Right renal cortex interstitium (tissue), 3 donors: Measurements from ENCODE around the gene ADIPOR2. TPM values are rescaled to one million over a fixed set of nuclear protein-coding genes. Genes with fewer than 3 reads are reported as not detected.

Experiments
- DNase-seq, 3 donors: peaks; one replicate each; pipeline ENCODE4 v3.0.0-alpha.2; 2013; ENCODE audit warnings: low read depth in 3 of 3, low spot score in 2 of 3
- polyA plus RNA-seq, 3 donors: library from polyadenylated mRNA; unstranded; fragments of 120-200 nt; gene quantifications; one replicate each; pipeline ENCODE4 v1.2.1, GENCODE V29; 2013; ENCODE audit not compliant: insufficient read length in 3 of 3

Gene ADIPOR2
- polyA plus RNA-seq, 3 donors = 49.3 to 52.2 (median 49.5) TPM

DNA sequence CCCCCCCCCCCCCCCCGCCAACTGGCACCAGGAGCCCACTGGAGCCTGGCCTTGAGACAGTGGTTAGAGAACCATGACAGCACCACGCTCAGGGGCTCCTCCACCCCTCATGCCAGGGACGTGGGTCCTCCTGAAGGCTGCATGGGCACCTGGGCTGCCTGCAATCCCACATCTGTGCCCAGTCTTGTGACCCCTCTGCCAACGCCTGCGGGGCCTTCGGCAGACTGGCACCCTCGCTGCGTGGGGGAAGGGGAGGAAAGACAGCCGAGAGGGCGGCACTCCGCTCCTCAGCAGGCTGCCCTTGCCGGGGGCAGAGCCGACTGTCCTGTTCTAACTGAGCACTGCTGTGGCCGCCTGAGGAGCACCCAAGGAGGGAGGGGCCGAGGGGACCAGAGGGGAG is 135.5 kb downstream of the ADIPOR2 start:
- no peak for DNase-seq

DNA sequence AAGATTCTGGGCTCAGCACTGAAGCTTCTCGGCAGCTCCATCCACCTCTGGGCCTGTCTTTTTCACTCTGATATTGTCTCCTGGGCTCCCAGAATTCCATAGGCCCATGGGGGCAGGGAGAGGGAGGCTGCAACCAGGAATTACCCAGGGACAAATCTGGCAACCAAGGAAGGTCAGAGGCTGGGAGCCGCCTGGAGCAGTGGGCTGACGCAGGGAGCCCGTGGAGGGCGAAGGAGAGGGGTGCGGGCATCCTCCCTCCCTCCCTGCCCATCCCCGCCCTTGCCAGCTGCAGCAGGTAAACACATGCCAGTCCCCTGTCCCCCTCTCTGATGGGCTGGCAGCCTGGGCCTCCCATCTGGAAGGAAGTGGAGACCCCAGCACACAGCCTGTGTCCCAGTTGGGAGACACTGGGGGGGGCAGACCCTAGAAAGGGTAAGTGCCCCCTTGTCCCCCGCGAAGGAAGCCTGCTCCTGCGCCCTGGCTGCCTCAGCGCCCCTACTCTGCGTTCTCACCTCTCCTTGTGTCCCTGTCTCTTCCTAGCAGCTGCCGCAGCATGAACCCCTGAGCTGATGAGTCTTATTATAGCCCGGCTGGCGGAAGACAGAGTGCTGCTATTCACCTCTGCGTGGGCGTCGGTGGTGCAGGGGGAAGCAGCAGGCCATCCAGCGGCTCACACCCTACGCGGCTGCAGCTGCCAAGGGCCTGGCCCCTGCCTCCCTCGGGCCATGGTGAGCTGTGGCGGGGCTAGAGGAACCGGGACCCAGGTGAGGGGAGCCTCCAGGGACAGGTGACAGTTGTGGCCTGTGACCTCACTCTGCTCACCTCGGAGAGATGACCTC is 136.2 kb downstream of the ADIPOR2 start:
- no peak for DNase-seq

- no peak for DNase-seq
These were observed 137.2 kb downstream of the ADIPOR2 start for GRCh38 chr12:1827826-1828805.

- no peak for DNase-seq
These were observed 138.0 kb downstream of the ADIPOR2 start for GRCh38 chr12:1828856-1829255.

DNA sequence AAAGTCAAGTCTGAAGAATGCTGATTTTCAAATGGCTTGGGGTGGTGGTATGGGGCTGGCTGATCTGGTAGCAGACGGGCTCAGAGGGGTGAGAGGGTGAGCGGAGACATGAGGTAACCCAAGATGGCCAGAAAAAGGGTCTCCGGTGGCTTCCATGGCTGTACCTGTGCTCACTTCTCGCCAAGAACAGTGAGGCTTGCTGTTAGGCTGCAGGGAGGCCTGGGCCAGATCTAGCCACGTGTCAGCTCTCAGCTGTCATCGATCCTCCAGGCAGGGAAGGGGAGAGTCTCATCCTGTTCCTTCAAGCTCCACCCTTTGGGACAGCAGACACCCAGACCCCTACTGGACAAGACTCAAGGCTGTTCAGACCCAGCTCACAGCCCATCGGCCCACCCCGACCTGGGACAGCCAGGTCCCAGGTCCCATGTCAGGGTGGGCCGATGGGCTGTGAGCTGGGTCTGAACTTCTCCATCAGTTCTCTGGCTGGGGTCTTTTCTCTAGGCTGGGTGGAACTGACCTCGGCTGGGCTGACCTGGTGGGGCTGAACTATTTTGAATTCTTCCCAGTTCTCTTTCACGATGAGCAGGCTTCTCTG is 138.5 kb downstream of the ADIPOR2 start:
- DNase-seq = no peak

DNA sequence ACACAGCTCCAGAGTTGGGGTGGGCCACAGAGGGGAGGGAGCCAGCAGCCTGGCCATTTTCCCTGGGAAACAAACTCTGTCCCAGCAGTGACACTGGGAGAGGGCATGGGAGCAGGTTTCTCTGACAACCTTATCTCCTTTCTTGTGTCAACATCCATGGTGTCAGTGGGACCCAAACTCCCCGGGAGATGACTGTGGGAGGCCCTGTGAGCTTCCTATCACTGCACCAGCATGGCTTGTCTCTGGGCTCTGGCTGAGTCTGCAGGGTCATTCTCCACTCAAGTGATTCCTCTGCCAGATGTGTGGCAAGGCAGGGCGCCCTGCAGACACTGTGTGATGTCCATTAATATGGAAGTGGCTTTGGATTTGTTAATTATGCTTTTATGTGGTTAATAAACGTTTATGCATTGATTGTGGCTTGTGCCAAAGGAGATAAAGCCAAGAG is 139.6 kb downstream of the ADIPOR2 start:
- no peak for DNase-seq

DNA sequence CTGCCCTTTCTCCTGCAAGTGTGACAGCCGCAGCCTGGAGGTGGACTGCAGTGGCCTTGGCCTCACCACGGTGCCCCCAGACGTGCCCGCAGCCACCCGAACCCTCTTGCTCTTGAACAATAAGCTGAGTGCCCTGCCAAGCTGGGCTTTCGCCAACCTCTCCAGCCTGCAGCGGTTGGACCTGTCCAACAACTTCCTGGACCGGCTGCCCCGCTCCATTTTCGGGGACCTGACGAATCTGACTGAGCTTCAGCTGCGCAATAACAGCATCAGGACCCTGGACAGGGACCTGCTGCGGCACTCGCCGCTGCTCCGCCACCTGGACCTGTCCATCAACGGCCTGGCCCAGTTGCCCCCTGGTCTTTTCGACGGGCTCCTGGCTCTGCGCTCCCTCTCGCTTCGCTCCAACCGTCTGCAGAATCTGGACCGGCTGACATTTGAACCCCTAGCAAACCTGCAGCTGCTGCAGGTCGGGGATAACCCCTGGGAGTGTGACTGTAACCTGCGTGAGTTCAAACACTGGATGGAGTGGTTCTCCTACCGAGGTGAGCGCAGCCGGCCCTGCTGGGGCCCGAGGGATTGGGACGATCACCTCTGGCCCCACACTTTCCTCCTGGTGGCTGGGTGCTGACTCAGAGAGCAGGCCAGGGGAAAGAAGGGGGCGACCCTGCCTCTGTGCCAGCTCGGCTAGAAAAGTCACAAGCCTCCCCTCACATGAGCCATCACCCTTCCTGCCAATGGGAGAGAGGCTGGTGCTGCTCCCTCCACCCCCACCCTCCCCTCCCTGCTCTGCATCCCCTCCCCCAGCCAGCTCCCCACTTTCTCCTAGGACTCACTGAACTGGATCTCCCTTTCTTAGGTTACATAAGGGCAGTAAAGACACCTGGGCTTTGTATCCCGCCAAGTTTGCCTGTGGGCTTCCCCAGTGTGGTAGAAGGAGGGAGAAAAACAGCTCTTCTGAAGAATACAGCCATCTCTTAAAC is 140.4 kb downstream of the ADIPOR2 start:
- DNase-seq = peak; percentile 77 to 89 (median 85)

DNA sequence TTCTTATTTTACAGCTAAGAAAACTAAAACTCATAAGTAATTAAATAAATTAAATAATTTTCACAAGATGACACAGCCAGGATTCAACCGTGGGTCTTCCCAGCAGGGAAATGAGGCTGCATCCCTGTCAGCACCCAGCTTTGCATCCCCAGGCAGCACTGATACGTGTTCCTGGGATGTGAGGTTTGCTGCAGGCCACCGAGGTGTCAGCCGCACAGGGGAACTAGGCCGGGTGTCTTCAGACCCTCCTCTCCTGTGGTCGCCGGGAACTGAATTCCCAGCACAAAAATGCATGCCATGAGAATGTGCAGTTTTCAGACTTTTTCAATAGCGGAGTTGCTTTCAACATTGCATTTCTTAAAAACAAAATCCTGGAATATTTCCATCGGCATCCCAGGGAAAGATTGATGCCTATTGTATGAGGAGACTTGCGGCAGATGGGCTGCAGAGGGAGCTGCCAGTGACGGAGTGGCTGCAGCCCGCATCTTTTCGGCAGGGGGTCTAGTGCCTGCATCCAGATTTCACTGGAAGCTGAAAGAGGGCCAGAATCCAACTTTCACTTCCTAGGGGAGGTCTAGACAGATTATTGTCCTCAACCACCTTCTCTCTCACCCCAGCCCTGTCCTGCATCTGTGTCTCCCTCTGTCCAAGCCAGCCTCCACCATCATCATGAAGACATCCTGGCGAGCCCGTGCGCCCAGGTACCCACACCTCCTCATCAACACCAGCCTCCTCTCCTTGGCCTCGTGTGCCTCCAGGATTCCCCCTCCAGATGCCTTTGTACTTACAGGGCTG is 142.1 kb downstream of the ADIPOR2 start:
- no peak for DNase-seq

DNA sequence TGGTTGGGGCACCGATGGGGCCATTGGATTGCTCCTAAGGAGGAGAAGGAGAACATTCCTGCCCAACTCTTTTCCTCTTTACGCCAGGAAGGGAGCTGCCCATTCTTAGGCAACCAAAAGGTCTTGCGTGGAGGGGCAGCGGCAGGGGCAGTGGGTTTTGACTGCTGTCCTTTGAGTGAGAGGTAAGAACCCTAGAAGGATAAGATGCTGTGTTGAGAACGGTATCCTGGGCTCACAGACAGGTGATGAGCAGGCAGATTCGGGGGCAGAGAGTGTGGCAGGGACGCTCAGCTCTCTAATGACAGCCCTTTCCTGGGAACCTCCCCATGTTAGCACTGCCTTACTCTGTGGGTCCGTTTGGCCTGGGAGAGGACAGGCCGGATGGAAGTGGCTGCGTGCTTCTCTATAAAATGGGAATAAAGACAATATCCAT is 142.7 kb downstream of the ADIPOR2 start:
- DNase-seq = no peak

- no peak for DNase-seq
These were observed 143.5 kb downstream of the ADIPOR2 start for GRCh38 chr12:1834186-1834925.

- DNase-seq = no peak
These were observed 144.6 kb downstream of the ADIPOR2 start for GRCh38 chr12:1835211-1836131.

- no peak for DNase-seq
These were observed 145.5 kb downstream of the ADIPOR2 start for GRCh38 chr12:1836241-1836803.

DNA sequence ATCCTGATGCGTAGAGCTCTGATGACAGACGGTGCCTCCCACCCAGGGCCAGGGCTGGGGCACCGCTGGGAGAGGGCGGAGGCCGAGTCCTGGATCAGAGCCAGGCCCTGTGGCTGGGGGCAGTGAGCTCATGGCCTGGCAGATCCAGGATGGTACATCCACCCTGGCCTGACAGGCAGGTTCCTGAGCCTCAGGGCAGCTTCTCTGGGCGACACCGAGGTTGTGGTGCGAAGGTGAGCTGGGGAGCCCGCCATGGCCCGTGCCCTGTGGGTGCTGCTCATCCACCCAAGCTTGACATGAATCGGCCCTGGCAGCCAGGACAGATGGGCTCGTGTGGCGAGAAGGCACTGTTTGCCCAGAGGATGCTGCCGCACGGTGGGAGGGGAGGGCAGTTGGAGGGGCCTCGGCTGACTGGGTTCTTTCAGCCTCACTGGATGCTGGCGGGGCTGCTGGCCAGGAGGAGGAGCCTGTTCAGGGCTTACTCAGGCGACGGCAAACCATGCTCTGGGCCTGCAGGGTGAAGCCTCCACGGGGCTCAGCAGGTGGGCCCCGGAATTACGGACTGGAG is 146.1 kb downstream of the ADIPOR2 start:
- no peak for DNase-seq

DNA sequence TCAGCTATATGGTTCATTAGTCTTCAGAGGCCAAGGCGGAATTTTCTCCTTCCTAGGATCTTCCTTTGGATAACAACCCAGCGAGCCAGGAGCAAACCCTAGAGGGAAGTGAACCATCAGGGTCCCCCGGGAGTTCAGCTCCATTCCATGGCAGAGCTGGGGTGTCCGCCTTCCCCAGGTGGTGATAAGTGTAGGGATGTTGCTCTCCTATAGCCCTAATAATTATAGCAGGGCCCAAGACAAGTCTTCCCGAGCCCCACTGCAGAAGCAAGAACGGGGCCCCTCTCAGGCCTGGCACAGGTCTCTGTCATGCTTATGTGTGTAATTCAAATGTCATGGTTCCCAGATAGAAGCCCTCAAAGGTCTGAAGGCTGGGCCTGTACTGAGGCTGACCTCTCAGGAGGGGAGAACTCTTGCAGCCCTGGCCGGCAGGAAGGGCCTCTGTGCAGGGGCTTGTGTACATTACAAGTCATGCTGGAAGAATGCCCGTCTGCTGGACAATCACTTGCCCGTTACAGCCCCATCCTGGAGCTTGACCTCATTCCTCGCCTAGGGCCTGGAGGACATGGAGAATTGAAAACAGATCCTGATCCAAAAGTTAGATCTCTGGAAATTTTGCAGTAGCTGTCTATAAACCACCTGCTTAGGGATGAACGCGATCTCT is 146.8 kb downstream of the ADIPOR2 start:
- DNase-seq = no peak
